Heart left ventricle (tissue), 16 donors: ENCODE results near the gene TTC7B. TPM values are rescaled to one million over a fixed set of nuclear protein-coding genes. Genes with fewer than 3 reads are reported as not detected.

Experiments used
- ATAC-seq, 4 donors: fragments of 200-7000 bp; cut with Tn5 transposase; one replicate each; pipeline ENCODE4 v1.9.1; 2020 to 2022; ENCODE audit warnings: moderate library complexity in 4 of 4, mild to moderate bottlenecking in 3 of 4, moderate number of reproducible peaks in 1 of 4
- DNase-seq, 5 donors: peaks; one replicate each; pipeline ENCODE4 v3.0.0-alpha.2; 2020
- H3K27ac ChIP-seq, 12 donors: fragments of 200-600 bp; sonication (generic) in 4 of 12; one replicate each; pipeline versions ENCODE4 v1.5.0 to v1.8.0; 2016 to 2022; ENCODE audit warnings: mild to moderate bottlenecking in 2 of 12
- H3K27me3 ChIP-seq, 9 donors: fragments of 200-600 bp; sonication (generic) in 2 of 9; one replicate each; pipeline versions ENCODE4 v1.5.1 to v1.8.0; 2016 to 2022; ENCODE audit warnings: mild to moderate bottlenecking in 3 of 9
- H3K36me3 ChIP-seq, 9 donors: fragments of 200-600 bp; sonication (generic) in 2 of 9; one replicate each; pipeline versions ENCODE4 v1.5.0 to v1.8.0; 2018 to 2022; ENCODE audit warnings: mild to moderate bottlenecking in 2 of 9
- H3K4me1 ChIP-seq, 12 donors: fragments of 200-600 bp; sonication (generic) in 4 of 12; one replicate each; pipeline versions ENCODE4 v1.5.0 to v1.8.0; 2016 to 2022; ENCODE audit warnings: mild to moderate bottlenecking in 3 of 12
- H3K4me3 ChIP-seq, 12 donors: fragments of 200-600 bp; sonication (generic) in 4 of 12; one replicate each; pipeline versions ENCODE4 v1.5.0 to v1.8.0; 2017 to 2022; ENCODE audit warnings: mild to moderate bottlenecking in 9 of 12, moderate library complexity in 4 of 12
- H3K9me3 ChIP-seq, 12 donors: fragments of 200-600 bp; sonication (generic) in 4 of 12; one replicate each; pipeline versions ENCODE4 v1.5.0 to v1.8.0; 2016 to 2022; ENCODE audit warnings: mild to moderate bottlenecking in 1 of 12
- POLR2A ChIP-seq, 2 donors: fragments of 450-650 bp; IDR thresholded peaks; one replicate each; pipeline ENCODE4 v1.6.1; 2017; ENCODE audit warnings: antibody characterized with exemption in 2 of 2, mild to moderate bottlenecking in 2 of 2, moderate library complexity in 2 of 2
- WGBS, 4 donors: extraction: QIAGEN DNeasy Blood & Tissue Kit in 2 of 4; methylation state at CpG; one replicate each; pipeline versions ENCODE4 v1.1.5 to v1.1.7; 2013 to 2018; 5-methylcytosine and 5-hydroxymethylcytosine counted together
- intact Hi-C, 10 donors: fragments of 100-400 bp; cut with DNase I; formaldehyde crosslinking; loops; one replicate each; pipeline versions ENCODE4 v1.11.1 to v1.14.2; 2022
- polyA plus RNA-seq, 2 donors: library from polyadenylated mRNA; stranded (reverse); fragments of 200-250 nt; gene quantifications; one replicate each; pipeline ENCODE4 v1.2.3, GENCODE V29; 2013
- total RNA-seq, 9 donors: library from RNA; depleted of rRNA in 2 of 9; stranded (reverse); fragments of >200 nt in 2 of 9; fragmentation: NEBNext Ultra II Directional in 3 of 9; extraction: Animal tissue kit (Norgen Biotek cat#: 25700) in 3 of 9; gene quantifications; one replicate each; pipeline versions ENCODE4 v1.1.0 to v1.2.4, GENCODE V29; 2016 to 2023
- TF ChIP-seq, protein P1 (sequence below), 12 donors: fragments of 200-600 bp; sonication (generic) in 4 of 12; IDR thresholded peaks; one replicate each; pipeline versions ENCODE4 v1.5.0 to v1.8.0; 2018 to 2022; ENCODE audit warnings: antibody characterized with exemption in 12 of 12, mild to moderate bottlenecking in 5 of 12
- donor health status: ischemic (EF 13 %, LVEDD 7.1; RV severe dilation, severe dysfunction).
- donor health status: healthy with polysubstance abuse.
- donor health status: DM: no; HTN: yes; CAD: no.
- donor health status: DM: no; HTN: no; CAD: no.
- donor health status: ischemic (EF 25% LVEDD 6.9; RV normal size, moderate dysfunction).
- donor health status: ischemic (EF 25% LVEDD 5.7; RV mildly dilated, moderate dysfunction).
- donor health status: healthy.
- donor health status: DM: yes; HTN: yes; CAD: no.
- donor health status: ischemic (EF 35%, LVEDD 5.7; RV mildly dilated, moderate dysfunction).
- donor health status: nonischemic (EF 11% LVEDD 7.7; RV severe dilation, severe dysfunction).
- donor health status: DM: yes; HTN: yes; CAD: no.
- donor health status: PGD.
- donor health status: ischemic (EF 29% LVEDD 5.4; RV normal size, mild dysfunction).
- donor health status: nonischemic (EF 23%, LVEDD 6.1; RV moderate dilation, normal function).

TTC7B gene
- total and polyA plus RNA-seq, 11 donors: 20.3 to 76.1 (median 62.6) TPM

GRCh38 chr14:90512329-90512991 lies 303.8 kb downstream of the TTC7B start:
- intact Hi-C loops: loop anchor here in 5 of 10 donors (5.0 to 10.0 kb wide), 5 partner anchors 105 to 185 kb away; no protein-coding TSS in a partner anchor
- H3K27ac ChIP-seq: peak overlapping the region in 11 of 12 donors; percentile 24 to 94 (median 81)
- H3K36me3 ChIP-seq: no peaks in the 10 kb centered on the region
- no peak overlapping the region for H3K4me3 ChIP-seq
- H3K4me1 ChIP-seq: peaks cover 3 to 30% (median 23%) of the 10 kb centered on the region in 12 donors
- no peaks in the 10 kb centered on the region for H3K9me3 ChIP-seq
- peak in 3 of 4 donors; percentile 10 to 29 (median 14) for ATAC-seq
- no peaks in the 10 kb centered on the region for H3K27me3 ChIP-seq
- 49 to 72% (median 61%) methylated on average over 3 to 10 of the region's 10 CpGs for WGBS, 4 donors
- TF ChIP-seq, protein P1, sequence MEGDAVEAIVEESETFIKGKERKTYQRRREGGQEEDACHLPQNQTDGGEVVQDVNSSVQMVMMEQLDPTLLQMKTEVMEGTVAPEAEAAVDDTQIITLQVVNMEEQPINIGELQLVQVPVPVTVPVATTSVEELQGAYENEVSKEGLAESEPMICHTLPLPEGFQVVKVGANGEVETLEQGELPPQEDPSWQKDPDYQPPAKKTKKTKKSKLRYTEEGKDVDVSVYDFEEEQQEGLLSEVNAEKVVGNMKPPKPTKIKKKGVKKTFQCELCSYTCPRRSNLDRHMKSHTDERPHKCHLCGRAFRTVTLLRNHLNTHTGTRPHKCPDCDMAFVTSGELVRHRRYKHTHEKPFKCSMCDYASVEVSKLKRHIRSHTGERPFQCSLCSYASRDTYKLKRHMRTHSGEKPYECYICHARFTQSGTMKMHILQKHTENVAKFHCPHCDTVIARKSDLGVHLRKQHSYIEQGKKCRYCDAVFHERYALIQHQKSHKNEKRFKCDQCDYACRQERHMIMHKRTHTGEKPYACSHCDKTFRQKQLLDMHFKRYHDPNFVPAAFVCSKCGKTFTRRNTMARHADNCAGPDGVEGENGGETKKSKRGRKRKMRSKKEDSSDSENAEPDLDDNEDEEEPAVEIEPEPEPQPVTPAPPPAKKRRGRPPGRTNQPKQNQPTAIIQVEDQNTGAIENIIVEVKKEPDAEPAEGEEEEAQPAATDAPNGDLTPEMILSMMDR (IDR thresholded peaks at IDR 0.05): no peak
- TF ChIP-seq POLR2A (IDR thresholded peaks at IDR 0.05): no peak
- DNase-seq: peak in 1 of 5 donors; percentile 48

GRCh38 chr14:90511795-90512328 lies 304.4 kb downstream of the TTC7B start:
- DNase-seq: no peak
- H3K27ac ChIP-seq: peak overlapping the region in 6 of 12 donors; percentile 18 to 94 (median 83)

GRCh38 chr14:90511252-90511651 lies 305.0 kb downstream of the TTC7B start:
- ATAC-seq (no peak), DNase-seq (no peak)
- H3K36me3 ChIP-seq: no peaks in the 10 kb centered on the region
- H3K4me3 ChIP-seq: no peak overlapping the region
- H3K9me3 ChIP-seq: no peaks in the 10 kb centered on the region
- no peaks in the 10 kb centered on the region for H3K27me3 ChIP-seq
- TF ChIP-seq, protein P1 (IDR thresholded peaks at IDR 0.05): no peak
- TF ChIP-seq POLR2A (IDR thresholded peaks at IDR 0.05): no peak
- peaks cover 3 to 28% (median 22%) of the 10 kb centered on the region in 12 donors for H3K4me1 ChIP-seq
- WGBS, 4 donors: 90 to 98% (median 96%) methylated on average over 4 of the region's 4 CpGs
- no peak overlapping the region for H3K27ac ChIP-seq
- intact Hi-C loops: loop anchor here in 5 of 10 donors (5.0 to 10.0 kb wide), 5 partner anchors 104 to 186 kb away; no protein-coding TSS in a partner anchor

More at GRCh38 chr14:90511795-90512328, 304.4 kb downstream of the TTC7B start:
- ATAC-seq: no peak
- TF ChIP-seq, protein P1 (IDR thresholded peaks at IDR 0.05): no peak
- TF ChIP-seq POLR2A (IDR thresholded peaks at IDR 0.05): no peak
- H3K4me1 ChIP-seq: peaks cover 3 to 28% (median 22%) of the 10 kb centered on the region in 12 donors
- H3K36me3 ChIP-seq: no peaks in the 10 kb centered on the region
- no peak overlapping the region for H3K4me3 ChIP-seq
- H3K9me3 ChIP-seq: no peaks in the 10 kb centered on the region
- intact Hi-C loops: loop anchor here in 5 of 10 donors (5.0 to 10.0 kb wide), 5 partner anchors 105 to 185 kb away; no protein-coding TSS in a partner anchor
- no peaks in the 10 kb centered on the region for H3K27me3 ChIP-seq
- 74 to 83% (median 81%) methylated on average over 8 to 9 of the region's 9 CpGs for WGBS, 4 donors

- intact Hi-C loops: loop anchor here in 5 of 10 donors (5.0 to 10.0 kb wide), 5 partner anchors 103 to 187 kb away; no protein-coding TSS in a partner anchor
- H3K4me1 ChIP-seq: peaks cover 3 to 28% (median 22%) of the 10 kb centered on the region in 12 donors
- no peaks in the 10 kb centered on the region for H3K27me3 ChIP-seq
- H3K36me3 ChIP-seq: no peaks in the 10 kb centered on the region
- 60 to 64% (median 64%) methylated on average over 9 of the region's 9 CpGs for WGBS, 4 donors
- TF ChIP-seq POLR2A (IDR thresholded peaks at IDR 0.05): no peak
- TF ChIP-seq, protein P1 (IDR thresholded peaks at IDR 0.05): no peak
- ATAC-seq (peak in 3 of 4 donors; percentile 33 to 69 (median 57)), DNase-seq (peak in 2 of 5 donors; percentile 77 to 78)
- H3K4me3 ChIP-seq: no peak overlapping the region
- H3K27ac ChIP-seq: peak overlapping the region in 4 of 12 donors; percentile 17 to 42 (median 34)
- no peaks in the 10 kb centered on the region for H3K9me3 ChIP-seq
Measured at GRCh38 chr14:90510159-90510558, 306.1 kb downstream of the TTC7B start.
